Measurements from ENCODE around the gene ABCD3.

GRCh38 chr1:94550396-94550795 is 132.2 kb downstream of the ABCD3 start:
- TF ChIP-seq, protein P1, sequence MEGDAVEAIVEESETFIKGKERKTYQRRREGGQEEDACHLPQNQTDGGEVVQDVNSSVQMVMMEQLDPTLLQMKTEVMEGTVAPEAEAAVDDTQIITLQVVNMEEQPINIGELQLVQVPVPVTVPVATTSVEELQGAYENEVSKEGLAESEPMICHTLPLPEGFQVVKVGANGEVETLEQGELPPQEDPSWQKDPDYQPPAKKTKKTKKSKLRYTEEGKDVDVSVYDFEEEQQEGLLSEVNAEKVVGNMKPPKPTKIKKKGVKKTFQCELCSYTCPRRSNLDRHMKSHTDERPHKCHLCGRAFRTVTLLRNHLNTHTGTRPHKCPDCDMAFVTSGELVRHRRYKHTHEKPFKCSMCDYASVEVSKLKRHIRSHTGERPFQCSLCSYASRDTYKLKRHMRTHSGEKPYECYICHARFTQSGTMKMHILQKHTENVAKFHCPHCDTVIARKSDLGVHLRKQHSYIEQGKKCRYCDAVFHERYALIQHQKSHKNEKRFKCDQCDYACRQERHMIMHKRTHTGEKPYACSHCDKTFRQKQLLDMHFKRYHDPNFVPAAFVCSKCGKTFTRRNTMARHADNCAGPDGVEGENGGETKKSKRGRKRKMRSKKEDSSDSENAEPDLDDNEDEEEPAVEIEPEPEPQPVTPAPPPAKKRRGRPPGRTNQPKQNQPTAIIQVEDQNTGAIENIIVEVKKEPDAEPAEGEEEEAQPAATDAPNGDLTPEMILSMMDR (IDR thresholded peaks at IDR 0.05): no peak
- TF ChIP-seq EP300 (IDR thresholded peaks at IDR 0.05; ENCODE audit: low read depth) (no peak), POLR2A (IDR thresholded peaks at IDR 0.05) (no peak)
